ENCODE data around the gene TANGO6.

TANGO6 gene

GRCh38 chr16:69064124-69064763 is 220.9 kb downstream of the TANGO6 start:
- DNase-seq = no peak

DNA sequence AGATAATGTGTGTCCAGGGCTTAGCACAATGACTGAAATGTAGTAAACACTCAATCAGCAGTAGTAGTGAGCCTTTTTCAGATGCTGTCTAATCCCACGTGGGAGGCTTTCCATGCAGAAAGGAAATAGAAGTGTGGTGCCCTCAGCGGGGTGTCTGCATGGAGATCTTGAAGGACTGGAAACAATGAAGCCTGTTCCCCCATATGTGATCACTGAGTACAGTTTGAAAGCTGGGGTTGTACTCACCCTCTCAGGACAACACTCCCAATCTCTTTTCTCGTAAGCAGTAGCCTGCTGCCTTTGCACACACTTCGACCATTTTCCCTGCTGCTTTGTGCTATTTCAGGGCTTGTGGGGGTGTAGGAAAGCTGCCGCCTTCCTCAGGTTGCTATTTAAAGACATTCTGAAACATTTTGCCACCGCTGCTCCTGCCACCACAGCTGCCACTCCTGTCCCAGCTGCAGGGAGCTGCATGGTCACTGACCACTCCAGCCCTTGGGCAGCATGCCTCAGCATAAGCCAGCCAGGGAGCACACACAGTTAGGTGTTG is 221.5 kb downstream of the TANGO6 start:
- no peak for DNase-seq

DNA sequence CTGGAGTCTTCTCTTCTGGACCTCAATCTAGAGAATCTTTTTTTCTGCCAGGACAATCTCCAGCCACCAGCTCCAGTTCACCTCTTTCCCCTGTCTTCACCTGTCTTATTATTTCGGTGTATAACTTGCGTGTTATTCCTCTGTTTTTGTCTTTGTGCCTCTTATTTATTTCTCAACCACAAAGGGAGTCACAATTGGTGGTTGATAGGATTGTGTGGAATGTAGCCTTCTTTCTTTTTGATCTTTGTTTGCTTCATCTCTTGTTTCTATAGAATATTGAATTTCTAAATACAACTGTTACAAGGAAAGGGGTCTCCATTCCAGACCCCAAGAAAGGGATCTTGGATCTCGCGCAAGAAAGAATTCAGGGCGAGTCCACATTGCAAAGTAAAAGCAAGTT is 226.2 kb downstream of the TANGO6 start:
- no peak for DNase-seq

GRCh38 chr16:69071036-69071435 is 227.7 kb downstream of the TANGO6 start:
- DNase-seq = no peak

DNA sequence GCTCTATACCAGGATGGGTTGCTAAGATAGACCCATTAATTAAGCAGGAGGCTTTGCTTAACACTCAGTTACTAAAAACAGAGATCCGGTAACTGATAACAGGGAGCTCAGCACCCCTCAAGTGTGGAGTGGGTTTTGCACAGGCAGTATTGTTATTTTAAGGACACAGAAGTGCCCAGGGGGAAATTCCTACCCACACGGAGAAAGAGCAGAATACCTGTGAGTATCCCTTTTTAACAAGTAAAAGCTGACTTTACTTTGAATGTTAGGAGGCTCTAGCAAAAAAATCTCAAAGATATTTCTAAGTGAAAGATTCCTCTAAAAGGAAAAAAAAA is 229.3 kb downstream of the TANGO6 start:
- no peak for DNase-seq

GRCh38 chr16:69073181-69073702 is 229.9 kb downstream of the TANGO6 start:
- DNase-seq = no peak

DNA sequence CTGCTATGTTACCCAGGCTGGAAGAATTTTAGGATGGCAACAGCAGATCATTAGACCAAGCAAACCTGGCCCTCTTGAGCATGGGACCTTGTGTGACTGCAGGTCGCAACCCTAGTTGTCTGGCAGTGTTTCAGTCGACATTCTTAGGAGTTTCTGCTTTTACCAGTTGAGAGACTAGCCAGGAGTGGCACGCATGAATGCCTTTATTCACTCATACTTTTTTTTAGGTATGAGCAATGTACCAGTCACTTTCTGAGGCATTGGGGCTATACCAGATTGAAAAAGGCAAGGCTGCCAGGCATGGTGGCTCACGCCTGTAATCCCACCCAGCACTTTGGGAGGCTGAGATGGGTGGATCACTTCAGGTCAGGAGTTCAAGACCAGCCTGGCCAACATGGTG is 233.9 kb downstream of the TANGO6 start:
- no peak for DNase-seq

- DNase-seq = no peak
Observed at GRCh38 chr16:69078073-69078472, 234.7 kb downstream of the TANGO6 start.

DNA sequence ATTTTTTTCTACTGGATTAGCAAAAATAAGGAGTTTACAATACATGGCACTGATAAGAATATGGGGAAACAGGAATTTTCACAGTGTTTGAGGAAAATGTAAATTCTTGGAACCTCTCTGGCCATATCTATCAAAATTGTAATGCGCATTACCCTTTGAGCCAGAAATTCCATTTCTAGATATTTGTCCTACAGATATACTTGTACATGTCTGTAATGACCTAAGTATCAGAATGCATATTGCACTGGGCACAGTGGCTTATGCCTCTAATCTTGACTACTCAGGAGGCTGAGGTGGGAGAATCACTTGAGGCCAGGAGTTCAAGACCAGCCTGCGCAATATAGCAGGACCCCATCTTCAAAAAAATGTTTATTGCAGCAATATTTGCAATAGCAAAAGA is 236.4 kb downstream of the TANGO6 start:
- DNase-seq = no peak

DNA sequence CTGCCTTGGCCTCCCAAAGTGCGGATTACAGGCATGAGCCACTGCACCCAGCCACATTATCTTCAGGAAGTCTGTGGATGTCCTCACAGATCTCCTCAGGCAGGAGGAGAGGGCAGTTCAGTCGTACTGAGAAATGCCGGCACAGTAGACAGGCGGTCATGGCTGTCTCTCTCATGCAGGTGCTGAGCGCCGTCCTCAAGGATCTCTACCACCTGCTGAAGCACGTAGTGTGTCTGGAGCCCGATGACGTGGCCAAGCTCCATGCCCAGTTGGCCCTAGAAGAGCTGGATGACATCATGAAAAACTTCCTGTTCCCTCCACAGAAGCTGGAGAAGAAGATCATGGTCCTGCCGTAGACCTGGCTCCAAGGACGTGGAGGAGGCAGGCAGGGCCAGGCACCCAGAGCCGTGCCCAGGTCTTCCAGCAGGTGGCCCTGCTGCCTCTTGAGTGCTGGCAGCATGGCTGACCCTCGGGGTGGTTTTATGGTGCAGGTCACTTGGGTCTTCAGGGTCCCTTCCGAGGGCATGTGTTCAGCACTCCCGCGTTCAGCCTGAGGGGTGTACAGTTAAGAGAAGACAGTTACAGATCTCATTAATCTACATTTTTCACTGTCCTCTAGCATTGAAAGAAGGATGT is 240.1 kb downstream of the TANGO6 start:
- DNase-seq = no peak

DNA sequence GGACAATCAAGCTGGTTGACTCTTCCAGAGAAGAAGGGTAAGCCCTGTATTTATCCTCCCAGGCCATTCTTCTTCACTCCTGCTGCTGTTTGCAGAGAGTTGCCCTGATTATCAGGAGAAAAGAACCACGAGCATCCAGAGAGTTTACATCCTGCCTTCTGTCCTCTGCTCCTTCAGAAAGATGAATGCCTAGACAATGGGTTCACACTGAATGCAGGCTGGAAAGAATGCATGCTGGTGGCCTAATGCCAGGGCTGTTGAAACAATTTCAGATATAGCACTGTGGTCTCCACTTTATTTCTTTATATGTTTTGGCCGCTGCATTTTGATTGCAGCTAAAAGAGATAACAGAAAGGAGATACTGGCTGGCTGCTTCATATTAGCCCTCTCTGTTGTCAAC is 241.0 kb downstream of the TANGO6 start:
- no peak for DNase-seq

DNA sequence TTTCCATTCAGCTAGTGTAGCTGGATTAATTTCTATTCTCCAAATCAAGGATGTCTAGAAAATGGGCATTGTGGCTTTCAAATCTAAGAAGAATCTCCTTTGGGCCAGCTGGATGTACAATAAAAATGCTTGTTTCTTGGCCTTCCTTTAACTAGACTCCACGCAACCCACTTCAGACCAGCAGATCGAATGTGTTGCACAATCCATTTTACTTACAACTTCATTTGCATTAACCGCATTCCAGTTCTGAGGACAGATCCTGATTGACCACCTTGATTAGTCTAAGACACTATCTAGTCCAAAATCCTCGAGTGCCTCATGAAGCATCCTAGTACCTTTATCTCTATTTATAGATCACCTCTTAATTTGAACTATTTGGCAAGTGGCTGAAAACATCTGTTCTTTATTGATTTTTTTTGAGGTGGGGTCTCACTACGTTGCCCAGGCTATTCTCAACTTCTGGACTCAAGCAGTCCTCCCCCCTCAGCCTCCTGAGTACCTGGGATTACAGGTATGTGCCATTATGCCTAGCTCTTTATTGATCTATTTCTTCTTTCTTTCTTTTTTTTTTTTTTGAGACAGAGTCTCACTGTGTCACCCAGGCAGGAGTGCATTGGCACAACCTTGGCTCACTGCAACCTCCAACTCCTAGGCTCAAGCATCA is 241.8 kb downstream of the TANGO6 start:
- DNase-seq = no peak

DNA sequence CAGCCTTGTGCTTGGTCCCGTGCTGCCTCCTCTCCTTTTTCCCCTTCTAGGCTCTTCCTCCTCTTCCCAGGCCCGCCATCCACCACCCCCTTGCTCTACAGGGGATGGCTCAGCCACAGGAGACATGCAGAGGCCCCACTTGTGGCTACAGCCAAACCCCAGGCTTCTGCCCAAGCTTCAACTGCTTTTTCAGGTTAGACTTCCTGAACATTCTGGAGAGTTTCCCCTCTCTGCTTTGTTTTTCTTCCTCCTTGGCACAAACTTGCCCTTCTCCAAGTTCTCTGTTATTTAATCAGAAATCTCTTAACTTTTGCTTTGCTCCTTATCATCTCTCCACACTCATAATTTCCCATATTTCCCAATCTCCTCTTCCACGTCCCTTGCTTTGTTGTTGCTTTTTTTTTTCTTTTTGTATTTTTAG is 243.8 kb downstream of the TANGO6 start:
- no peak for DNase-seq

DNA sequence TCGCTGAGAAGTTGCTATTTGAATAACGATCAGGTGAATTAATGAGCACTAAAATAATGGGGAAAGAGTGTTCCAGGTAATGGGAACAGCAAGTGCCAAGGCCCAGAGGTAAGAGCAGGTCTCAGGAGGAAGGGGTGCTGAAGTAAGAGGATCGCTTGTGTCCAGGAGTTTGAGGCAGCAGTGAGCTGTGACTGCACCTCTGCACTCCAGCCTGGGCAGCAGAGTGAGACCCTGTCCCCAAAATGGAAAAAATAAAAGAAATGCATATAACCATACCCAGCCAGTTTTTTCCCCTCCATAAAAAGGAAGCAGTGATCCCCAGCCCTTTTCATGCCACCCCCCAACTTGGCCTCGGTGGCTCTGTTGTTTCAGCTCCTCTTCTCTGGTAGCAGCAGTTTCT is 245.4 kb downstream of the TANGO6 start:
- no peak for DNase-seq

- no peak for DNase-seq
Observed at GRCh38 chr16:69089091-69089910, 246.0 kb downstream of the TANGO6 start.

DNA sequence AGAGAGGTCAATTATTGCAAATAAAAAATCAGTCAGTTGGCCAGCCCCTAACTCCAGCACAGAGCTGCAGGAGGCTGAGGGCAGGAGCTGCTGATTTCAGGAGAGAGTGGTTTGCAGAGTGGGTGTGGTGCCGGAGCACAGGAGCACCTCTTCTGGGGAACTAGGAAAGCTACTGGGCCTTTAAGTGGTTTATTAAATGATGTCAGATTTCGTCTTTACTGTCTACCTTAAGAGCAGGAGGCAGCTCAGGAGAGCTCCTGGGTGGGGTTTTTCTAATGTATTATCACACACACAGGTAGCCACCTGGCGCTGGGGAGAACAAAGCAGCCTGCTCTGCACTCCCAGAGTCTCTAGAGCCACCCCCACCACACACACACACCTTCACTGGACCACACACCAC is 250.6 kb downstream of the TANGO6 start:
- DNase-seq = no peak

DNA sequence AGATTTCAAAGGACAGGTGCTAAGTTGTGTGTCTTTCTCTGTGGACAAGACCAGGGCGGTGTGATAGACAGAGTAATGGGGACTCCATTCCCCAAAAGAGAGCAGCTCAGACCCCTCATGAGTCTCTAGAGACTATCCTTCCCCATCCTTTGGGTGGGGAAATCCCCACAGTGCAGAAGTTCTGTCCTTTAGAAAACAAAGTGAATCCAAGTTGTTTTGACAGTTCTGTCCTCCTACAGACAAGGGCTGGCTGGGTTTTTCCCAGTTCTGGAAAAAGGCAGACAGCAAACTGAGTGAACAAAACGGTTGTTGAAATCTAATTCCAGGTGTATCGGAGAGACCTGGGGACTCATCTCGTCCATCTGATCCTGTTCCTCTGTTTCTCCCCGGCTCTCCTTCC is 251.2 kb downstream of the TANGO6 start:
- no peak for DNase-seq

- no peak for DNase-seq
Observed at GRCh38 chr16:69095193-69095592, 251.9 kb downstream of the TANGO6 start.

DNA sequence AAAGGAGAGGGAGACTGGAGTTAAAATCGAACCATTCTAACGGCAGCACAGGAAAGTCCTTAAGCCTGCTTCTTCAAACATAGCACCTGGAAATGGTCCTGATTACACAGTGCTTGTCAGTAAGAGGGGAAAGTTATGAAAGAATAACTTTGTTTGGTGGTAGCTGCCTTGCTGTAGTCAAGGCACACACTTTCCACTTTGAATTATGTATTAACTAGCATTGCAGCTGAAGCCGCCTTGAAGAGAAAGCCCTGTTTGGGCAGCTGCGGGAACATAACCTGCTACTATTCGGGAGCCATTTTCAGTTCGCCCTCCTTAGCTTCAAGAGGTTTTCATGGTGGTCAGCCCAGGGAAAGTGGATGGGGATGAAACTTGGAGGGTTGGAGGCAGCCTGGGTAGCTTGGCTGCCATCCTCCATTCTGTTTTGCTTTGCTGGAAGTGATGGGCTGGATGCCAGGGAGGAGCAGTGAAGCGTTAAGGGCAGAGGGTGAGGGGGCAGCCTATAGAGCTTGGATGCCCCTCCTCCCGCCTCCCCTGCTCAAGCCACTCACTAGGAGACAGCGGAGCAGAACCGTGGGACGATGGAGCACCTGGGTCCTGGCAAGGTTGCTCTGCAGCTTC is 256.9 kb downstream of the TANGO6 start:
- no peak for DNase-seq

GRCh38 chr16:69105501-69106361 is 262.4 kb downstream of the TANGO6 start, which contains the start of gene HAS3:
Gene HAS3 (plus strand): TSS chr16:69105653. CDS start chr16:69109396, 3,743 bp downstream.
- peak; percentile 29 to 63 for DNase-seq

- no peak for DNase-seq
Observed at GRCh38 chr16:69106491-69107315, 263.4 kb downstream of the TANGO6 start.

Measured in SW 1271 (cell line).